ENCODE measurements around the gene KRT85.

KRT85 gene

GRCh38 chr12:52351196-52352059 is 15.9 kb downstream of the KRT85 start:
- TF ChIP-seq CTCF (IDR thresholded peaks at IDR 0.05; ENCODE audit: low read depth, low read length): no peak
- DNase-seq (ENCODE audit: low read depth in 2 of 2): no peak
- no peak overlapping the region for H3K4me3 ChIP-seq (replicated peaks in 1 of 2; ENCODE audit: low read depth in 2 of 2, low read length in 2 of 2)

GRCh38 chr12:52350786-52351185 is 16.5 kb downstream of the KRT85 start:
- DNase-seq (ENCODE audit: low read depth in 2 of 2): no peak
- no peak for TF ChIP-seq CTCF (IDR thresholded peaks at IDR 0.05; ENCODE audit: low read depth, low read length)
- H3K4me3 ChIP-seq (replicated peaks in 1 of 2; ENCODE audit: low read depth in 2 of 2, low read length in 2 of 2): no peak overlapping the region

- no peak for DNase-seq (ENCODE audit: low read depth in 2 of 2)
- no peak for TF ChIP-seq CTCF (IDR thresholded peaks at IDR 0.05; ENCODE audit: low read depth, low read length)
- H3K4me3 ChIP-seq (replicated peaks in 1 of 2; ENCODE audit: low read depth in 2 of 2, low read length in 2 of 2): no peak overlapping the region
Measured at GRCh38 chr12:52350021-52350620, 17.2 kb downstream of the KRT85 start.

- no peak for TF ChIP-seq CTCF (IDR thresholded peaks at IDR 0.05; ENCODE audit: low read depth, low read length)
- DNase-seq (ENCODE audit: low read depth in 2 of 2): peak; percentile 18 to 42
- no peak overlapping the region for H3K4me3 ChIP-seq (replicated peaks in 1 of 2; ENCODE audit: low read depth in 2 of 2, low read length in 2 of 2)
Measured at GRCh38 chr12:52349196-52349595, 18.1 kb downstream of the KRT85 start.

- no peak overlapping the region for H3K4me3 ChIP-seq (replicated peaks in 1 of 2; ENCODE audit: low read depth in 2 of 2, low read length in 2 of 2)
- TF ChIP-seq CTCF (IDR thresholded peaks at IDR 0.05; ENCODE audit: low read depth, low read length): no peak
- DNase-seq (ENCODE audit: low read depth in 2 of 2): no peak
Measured at GRCh38 chr12:52347551-52348510, 19.4 kb downstream of the KRT85 start.

GRCh38 chr12:52347016-52347415 is 20.3 kb downstream of the KRT85 start:
- H3K4me3 ChIP-seq (replicated peaks in 1 of 2; ENCODE audit: low read depth in 2 of 2, low read length in 2 of 2): no peak overlapping the region
- no peak for TF ChIP-seq CTCF (IDR thresholded peaks at IDR 0.05; ENCODE audit: low read depth, low read length)

More at GRCh38 chr12:52347016-52347415, 20.3 kb downstream of the KRT85 start:
- DNase-seq (ENCODE audit: low read depth in 2 of 2): no peak

Measured in cardiac fibroblast (primary cell).